ENCODE data around the gene TOP3A. TPM values are rescaled to one million over a fixed set of nuclear protein-coding genes. Genes with fewer than 3 reads are reported as not detected.

Gene TOP3A
- total and polyA plus RNA-seq, 2 experiments from 2014 or later = 21.7 to 76.7 TPM

DNA sequence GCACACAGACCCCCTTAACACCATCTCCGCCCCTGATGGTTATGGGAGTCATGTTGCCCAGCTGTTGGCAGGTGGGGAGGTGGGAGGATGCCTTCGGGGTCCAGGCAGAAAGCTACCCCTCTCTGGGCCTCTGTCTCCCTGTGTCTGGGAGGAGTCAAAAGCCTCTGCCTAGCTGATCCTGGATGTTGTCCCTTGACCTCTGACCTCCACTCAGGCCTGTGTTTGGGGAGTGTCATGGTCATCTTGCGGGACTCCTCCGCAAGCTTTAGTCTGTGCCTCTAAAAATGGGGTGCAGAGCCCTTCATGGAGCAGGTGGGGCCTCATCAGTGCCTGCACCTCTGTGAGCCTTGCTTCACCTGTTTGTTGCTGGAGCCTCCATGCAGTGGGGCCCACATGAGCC is 85.5 kb downstream of the TOP3A start:
- no peaks in the 10 kb centered on the region for H3K36me3 ChIP-seq (ENCODE audit: insufficient read depth)
- ATAC-seq (no peak), DNase-seq (ENCODE audit: low spot score) (no peak)
- H3K4me3 ChIP-seq = no peak overlapping the region
- peaks cover 58% of the 10 kb centered on the region for H3K79me2 ChIP-seq (replicated peaks; ENCODE audit: insufficient read depth)
- H3K4me1 ChIP-seq (ENCODE audit: insufficient read depth) = peaks cover 8% of the 10 kb centered on the region
- H3K27ac ChIP-seq (ENCODE audit: low read depth) = no peak overlapping the region
- H3K9me2 ChIP-seq (ENCODE audit: insufficient read depth) = no peaks in the 10 kb centered on the region
- no peaks in the 10 kb centered on the region for H3F3A ChIP-seq (replicated peaks; ENCODE audit: low read depth)
- no peak overlapping the region for H2AFZ ChIP-seq
- no peaks in the 10 kb centered on the region for H3K9me3 Mint-ChIP-seq
- peaks cover 12% of the 10 kb centered on the region for H3K27me3 Mint-ChIP-seq (ENCODE audit: insufficient read depth, low read depth, poor library complexity)
- no peak overlapping the region for H3K27ac Mint-ChIP-seq
- peaks cover 4% of the 10 kb centered on the region for H4K20me1 ChIP-seq (replicated peaks; ENCODE audit: insufficient read depth)
- peaks cover 19% of the 10 kb centered on the region for H3K4me1 Mint-ChIP-seq
- no peaks in the 10 kb centered on the region for H3K27me3 ChIP-seq (ENCODE audit: insufficient read depth)
- H3K4me3 Mint-ChIP-seq = no peak overlapping the region
- H3K36me3 Mint-ChIP-seq (ENCODE audit: low read depth) = peaks cover 2% of the 10 kb centered on the region; the same call in 1 of the 3 replicates
- TF ChIP-seq STAT1 (IDR thresholded peaks at IDR 0.05; ENCODE audit: unreplicated experiment) (no peak), ZNF331 (CRISPR knock-in tag; IDR thresholded peaks at IDR 0.05; ENCODE audit: low read depth) (no peak), ZNF462 (CRISPR knock-in tag; IDR thresholded peaks at IDR 0.05) (no peak), NANOG (IDR thresholded peaks at IDR 0.05; ENCODE audit: borderline replicate concordance) (no peak), REST (IDR thresholded peaks at IDR 0.05; ENCODE audit: unreplicated experiment) (no peak), EZH2 (IDR thresholded peaks at IDR 0.05; ENCODE audit: low read depth, unreplicated experiment) (no peak), EZH2phosphoT487 (IDR thresholded peaks at IDR 0.05; ENCODE audit: unreplicated experiment) (no peak), CREB1 (CRISPR knock-in tag; IDR thresholded peaks at IDR 0.05; ENCODE audit: low read depth) (no peak), POLR2AphosphoS5 (IDR thresholded peaks at IDR 0.05; ENCODE audit: low read depth) (no peak), JUNB (IDR thresholded peaks at IDR 0.05; ENCODE audit: unreplicated experiment) (no peak)
- TF ChIP-seq, protein P1, sequence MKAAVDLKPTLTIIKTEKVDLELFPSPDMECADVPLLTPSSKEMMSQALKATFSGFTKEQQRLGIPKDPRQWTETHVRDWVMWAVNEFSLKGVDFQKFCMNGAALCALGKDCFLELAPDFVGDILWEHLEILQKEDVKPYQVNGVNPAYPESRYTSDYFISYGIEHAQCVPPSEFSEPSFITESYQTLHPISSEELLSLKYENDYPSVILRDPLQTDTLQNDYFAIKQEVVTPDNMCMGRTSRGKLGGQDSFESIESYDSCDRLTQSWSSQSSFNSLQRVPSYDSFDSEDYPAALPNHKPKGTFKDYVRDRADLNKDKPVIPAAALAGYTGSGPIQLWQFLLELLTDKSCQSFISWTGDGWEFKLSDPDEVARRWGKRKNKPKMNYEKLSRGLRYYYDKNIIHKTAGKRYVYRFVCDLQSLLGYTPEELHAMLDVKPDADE (IDR thresholded peaks at IDR 0.05) = no peak
- H3K4me2 ChIP-seq = no peak overlapping the region

Data from GM23338 (cell line).